Measurements from ENCODE around the gene TOM1L1.

DNA sequence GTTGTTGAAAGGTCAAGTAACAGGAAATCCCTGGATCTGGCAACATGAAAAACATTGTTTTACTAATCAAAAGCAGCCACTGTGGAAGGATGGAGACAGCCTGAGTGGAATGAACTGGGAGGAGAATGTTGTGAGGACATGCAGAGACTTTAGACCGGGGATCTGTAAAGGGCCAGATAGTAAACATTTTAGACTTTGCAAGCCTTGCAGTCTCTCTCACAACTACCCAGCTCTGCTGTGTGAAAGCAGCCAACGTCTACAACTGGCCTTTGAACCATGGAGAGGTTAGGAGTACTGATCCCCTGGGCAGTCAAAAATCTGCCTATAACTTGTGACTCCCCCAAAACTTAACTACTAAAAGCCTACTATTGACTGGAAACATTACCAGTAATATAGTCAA lies 41.5 kb upstream of the TOM1L1 start:
- TF ChIP-seq, protein P1, sequence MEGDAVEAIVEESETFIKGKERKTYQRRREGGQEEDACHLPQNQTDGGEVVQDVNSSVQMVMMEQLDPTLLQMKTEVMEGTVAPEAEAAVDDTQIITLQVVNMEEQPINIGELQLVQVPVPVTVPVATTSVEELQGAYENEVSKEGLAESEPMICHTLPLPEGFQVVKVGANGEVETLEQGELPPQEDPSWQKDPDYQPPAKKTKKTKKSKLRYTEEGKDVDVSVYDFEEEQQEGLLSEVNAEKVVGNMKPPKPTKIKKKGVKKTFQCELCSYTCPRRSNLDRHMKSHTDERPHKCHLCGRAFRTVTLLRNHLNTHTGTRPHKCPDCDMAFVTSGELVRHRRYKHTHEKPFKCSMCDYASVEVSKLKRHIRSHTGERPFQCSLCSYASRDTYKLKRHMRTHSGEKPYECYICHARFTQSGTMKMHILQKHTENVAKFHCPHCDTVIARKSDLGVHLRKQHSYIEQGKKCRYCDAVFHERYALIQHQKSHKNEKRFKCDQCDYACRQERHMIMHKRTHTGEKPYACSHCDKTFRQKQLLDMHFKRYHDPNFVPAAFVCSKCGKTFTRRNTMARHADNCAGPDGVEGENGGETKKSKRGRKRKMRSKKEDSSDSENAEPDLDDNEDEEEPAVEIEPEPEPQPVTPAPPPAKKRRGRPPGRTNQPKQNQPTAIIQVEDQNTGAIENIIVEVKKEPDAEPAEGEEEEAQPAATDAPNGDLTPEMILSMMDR (IDR thresholded peaks at IDR 0.05; ENCODE audit: low read length), result no peak
- no peak for TF ChIP-seq EZH2 (IDR thresholded peaks at IDR 0.05; ENCODE audit: borderline replicate concordance, low read length)
